NCI-H526 treated with DMSO at 0.1 percent for 48 hours (cell line): Measurements from ENCODE around the gene FBRSL1.

Source experiments
- DNase-seq: peaks from one replicate; lab custom pipeline; 2025; lab: John Stamatoyannopoulos, UW

Gene FBRSL1

GRCh38 chr12:132484183-132484890 is 5.6 kb upstream of the FBRSL1 start:
- DNase-seq = no peak

DNA sequence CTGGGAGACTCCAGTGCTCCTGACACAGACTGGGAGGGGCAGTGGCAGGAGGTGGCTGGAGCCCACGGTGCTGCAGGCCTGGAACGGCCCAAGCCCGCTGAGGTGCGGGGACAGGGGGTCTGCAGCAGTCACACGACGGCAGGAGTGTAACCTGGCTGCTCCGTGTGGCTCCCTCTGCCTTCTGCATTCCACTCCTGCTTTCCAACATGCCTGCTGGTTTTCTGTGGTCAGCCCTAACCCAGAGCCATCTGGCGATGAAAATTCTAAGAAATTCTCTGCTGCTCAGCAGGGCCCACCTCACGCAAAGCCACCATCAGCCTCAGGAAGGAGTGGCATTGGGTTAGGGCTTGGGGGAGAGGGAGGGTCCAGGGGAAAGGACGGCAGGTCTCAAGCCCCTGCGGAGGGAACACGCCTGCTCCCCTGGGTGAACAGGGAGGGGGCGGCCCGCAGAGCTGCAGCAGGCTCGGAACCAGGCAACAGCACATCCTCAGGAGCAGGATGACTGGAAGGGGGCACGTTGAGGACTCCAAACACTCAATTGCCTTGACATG is 5.0 kb upstream of the FBRSL1 start:
- DNase-seq = no peak

DNA sequence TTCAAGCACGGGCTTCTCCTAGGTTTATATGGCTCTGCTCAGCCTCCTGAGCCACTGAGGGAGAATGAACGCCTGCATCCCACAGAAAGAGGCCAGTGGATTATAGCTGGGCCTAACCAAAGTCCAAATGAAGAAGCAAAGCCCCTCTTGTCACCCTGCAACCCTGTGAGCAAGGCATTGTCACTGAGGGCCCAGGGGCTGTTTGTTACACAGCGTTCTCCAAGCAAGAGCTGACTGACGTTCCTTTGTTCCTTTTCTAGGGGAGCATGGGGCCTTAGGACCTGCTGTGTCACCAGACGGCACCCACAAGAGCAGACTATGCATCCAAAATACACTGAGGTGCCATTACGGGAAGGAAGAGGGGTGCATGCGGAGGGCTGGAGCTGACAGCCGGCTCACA is 4.3 kb upstream of the FBRSL1 start:
- DNase-seq = no peak

GRCh38 chr12:132486168-132486567 is 3.8 kb upstream of the FBRSL1 start:
- no peak for DNase-seq

DNA sequence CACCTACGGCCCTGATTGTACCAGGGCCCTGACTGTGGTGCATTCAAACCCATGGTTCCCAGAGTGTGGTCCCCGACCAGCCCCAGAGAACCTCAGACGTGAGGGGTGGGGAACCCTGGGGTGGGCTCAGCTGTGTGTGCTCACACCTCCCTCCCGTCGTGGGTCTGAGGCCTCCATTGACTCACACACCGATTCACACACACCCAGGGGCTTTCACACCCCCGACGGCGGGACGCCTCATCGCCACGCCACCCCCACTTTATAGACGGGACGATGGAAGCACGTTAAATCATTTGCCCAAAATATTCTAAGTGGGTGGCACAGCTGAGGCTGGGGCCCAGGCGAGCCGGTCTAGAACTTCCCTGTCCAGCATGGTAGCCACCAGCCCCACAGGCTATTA is 3.4 kb upstream of the FBRSL1 start:
- no peak for DNase-seq

- DNase-seq = no peak
Observed at GRCh38 chr12:132487311-132487741, 2.6 kb upstream of the FBRSL1 start.

- DNase-seq = no peak
Observed at GRCh38 chr12:132488127-132489077, 1.5 kb upstream of the FBRSL1 start.

GRCh38 chr12:132489078-132489601 is 811 bp upstream of the FBRSL1 start:
- DNase-seq = no peak

DNA sequence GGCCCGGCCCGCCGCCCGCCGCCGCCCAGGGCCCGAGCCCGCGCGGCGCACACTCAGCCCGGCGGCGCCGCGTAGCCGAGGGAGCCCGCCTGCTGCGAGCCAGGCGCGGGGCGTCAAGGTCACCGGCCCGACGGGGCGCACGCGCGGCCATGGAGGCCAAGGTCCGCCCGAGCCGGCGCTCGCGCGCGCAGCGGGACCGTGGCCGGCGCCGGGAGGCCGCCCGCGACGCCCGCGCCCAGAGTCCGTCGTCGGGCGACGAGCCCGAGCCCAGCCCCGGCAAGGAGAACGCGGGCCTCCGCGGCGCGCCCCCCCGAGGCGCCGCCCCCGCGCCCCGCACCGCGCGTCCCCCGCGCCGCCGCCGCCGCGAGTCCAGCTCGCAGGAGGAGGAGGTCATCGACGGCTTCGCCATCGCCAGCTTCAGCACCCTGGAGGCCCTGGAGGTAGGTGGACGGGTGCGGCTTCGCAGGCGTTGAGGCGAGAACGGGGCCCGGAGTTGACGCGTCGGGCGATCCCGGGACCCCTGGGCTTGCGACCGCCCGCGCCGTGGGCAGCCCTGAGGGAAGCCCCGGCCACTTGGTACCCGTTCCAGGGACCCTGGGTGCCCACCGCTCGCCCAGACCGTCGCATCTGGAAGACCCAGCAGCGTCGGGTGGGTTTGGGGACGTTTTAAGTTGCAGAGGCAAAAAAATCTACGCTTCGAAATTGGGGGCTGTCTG is 629 bp downstream of the FBRSL1 start:
- DNase-seq = no peak

GRCh38 chr12:132491138-132491663 is 1.2 kb downstream of the FBRSL1 start:
- no peak for DNase-seq

DNA sequence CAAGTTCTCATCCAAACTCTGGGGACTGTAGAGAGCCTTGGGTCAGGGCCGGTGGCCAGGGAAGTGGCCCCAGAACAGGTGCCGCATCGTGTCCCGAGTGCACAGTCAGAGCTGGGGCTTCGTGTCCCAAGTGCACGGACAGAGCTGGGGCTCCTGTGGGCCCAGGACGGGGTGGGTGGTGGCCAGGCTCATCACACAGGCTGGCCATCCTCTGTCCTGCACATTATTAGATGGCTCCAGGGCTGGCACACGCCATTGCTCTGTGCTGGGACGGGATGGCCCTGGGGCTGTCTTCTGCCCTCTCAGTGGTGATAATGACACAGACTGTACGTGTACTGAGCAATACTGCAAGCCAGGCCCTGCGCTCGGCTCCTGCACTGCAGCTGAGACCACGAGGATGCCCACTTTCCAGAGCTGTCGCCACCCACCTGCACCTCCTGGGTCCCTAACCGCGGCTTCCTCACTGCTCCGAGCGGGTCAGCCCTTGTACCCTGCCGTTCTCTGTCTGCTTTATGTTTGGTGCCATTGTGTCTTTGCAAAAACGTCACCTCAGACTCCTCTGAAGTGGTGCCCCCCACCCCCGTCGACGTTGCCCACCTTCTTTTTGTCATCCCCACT is 1.9 kb downstream of the FBRSL1 start:
- no peak for DNase-seq

DNA sequence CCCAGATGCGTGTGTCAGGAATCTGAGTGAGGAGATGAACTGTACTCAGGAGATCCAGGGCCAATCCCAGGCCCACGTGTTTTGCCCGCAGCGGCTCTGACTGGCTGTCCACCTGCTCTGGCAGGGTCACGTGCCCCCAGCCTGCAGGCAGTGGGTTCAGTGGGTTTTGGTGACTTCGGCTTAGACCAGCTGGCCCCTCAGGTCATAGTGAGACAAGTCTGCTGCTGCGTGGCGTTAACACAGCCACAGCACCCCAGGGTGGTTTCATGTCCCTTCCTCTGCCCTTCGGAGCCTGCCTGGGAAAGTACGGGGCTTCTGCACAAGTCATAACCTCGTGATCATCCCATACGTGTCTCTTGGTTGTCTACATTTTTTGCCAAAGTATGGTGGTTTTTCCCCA is 2.6 kb downstream of the FBRSL1 start:
- no peak for DNase-seq

DNA sequence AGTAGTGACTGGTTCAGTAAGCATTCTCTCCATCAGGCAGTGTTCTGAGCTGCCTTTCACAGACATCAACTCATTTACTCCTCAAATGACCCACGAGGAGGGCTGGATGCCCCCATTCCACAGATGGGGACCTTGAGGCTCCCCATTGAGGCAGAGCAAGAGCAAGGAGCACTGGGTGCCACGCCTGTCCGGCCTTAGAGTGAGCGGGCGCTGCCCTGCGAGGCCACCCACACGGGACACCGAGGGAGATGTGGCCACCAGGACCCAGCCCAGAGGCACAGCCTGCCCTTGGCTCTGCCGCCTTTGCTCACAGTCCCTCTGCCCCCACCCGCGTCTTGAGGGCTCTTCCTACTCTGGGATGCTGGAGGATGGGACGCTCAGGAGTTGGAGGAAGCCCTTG is 3.0 kb downstream of the FBRSL1 start:
- DNase-seq = no peak

DNA sequence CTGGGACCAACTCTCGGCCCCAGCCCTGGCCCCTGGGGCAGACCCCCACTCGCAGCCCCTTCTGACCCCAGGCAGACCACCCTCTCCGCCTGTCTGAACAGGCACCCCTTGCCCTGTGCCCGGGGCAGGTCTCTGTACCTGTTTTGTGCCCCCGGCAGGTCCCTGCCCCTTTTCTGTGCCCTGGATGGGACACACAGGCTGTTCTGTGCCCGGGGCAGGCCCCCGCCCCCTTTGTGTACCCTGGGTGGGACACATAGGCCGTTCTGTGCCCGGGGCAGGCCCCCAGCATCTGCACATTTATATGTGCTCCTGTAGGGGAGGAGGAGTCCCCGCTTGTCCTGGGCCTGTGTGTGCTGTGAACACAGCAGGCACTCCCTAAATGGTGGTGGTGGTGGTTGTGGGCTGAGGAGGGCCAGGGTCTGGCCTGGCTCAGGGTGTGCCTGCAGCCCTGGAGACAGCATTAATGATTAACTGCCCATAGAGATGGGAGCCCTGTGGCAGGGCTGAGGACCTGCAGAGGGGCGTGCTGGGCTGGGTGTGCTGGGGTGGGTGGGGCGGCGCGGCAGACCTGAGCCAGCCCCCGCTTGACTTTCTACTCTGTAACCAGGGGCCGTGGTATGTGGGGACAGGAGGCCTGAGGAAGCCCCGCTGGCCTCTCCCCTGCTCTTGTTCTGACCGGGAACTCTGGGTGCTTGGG is 3.7 kb downstream of the FBRSL1 start:
- no peak for DNase-seq

DNA sequence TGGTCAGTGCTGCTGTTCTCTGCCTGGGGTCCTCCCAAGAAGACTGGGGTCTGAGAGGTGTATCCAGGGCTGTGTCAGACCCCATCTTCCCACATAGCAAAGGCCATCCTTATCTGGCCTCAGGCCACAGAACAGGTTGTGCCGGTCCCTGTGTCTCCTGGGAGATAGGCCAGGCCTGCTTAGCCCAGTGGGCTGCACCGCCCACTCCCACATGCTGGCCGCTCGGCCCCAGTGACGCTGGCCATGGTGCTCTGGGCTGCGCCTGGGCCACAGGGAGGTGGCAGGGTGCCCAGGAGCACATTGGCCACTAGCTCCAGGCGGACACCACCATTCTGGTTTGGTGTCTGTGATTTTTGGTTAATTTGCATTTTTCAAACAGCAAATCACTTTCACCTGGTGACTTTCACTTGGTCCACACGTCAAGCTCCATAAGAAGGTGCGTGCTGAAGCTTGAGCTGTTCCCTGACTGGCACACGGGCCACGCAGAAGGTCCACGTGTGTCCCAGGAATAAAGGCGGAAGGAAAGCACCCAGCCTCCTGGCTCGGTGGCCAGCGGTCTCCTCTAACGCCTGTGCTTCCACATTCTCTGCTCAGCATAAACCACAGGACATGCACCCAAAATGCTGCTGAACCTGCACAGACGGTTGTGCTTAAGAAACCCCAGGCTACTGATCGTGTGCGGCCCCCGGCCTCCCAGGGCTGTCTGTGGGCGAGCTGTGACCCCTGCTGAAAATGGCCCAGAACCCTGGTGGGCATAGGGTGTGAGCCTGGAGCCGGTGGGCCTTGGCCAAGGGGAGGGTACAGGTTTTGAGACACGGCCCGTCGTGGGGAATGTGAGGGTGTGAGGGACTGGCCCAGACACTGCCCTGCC is 4.6 kb downstream of the FBRSL1 start:
- no peak for DNase-seq

GRCh38 chr12:132495165-132495544 is 5.2 kb downstream of the FBRSL1 start:
- no peak for DNase-seq

DNA sequence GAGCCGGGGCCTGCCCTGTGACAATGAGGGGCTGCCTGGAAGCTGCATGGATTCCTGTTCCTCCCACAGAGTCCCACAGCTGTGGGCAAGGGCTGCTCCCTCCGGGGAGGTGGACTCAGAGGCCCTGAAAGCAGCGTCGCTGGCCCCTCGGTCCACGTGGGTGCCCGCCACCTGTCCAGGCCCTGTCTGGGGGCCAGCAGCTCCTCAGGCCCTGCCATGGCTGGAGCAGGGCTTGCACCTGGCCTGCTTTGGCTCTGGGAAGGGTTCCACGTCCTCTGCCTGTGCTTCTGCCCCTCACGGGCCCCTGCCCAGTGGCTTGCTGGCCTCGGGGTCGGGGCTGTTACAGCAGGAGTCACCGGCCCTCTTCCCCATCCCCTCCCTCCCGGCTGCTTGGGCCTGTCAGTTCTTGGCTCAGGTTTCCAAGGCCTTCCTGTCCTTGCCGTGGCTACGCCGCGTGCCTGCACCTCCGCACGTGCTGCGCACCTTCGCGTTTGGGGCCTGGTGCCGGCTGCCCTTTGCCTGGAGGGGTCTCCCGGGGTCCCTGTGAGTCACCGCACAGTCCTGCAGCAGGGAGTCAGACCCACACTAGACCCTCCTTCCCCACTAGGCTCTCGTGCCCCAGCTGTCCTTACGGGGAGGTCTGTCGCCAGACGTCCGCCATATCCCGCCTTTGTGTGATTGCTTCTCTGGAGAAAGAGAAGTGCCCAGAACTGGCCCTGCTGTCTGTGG is 5.8 kb downstream of the FBRSL1 start:
- no peak for DNase-seq

GRCh38 chr12:132496358-132496669 is 6.4 kb downstream of the FBRSL1 start:
- no peak for DNase-seq

- no peak for DNase-seq
Observed at GRCh38 chr12:132496710-132497109, 6.8 kb downstream of the FBRSL1 start.
